AG04450 (cell line): ENCODE results near the gene EXOC1. TPM values are rescaled to one million over a fixed set of nuclear protein-coding genes. Genes with fewer than 3 reads are reported as not detected.

Source experiments
- CTCF ChIA-PET: fragments of 300-600, 350-600 bp; formaldehyde crosslinking; extraction: SDS; loops from one replicate; lab custom pipeline; 2022; ENCODE audit warnings: antibody characterized with exemption, inconsistent platforms; lab: Charles Lee
- POLR2A ChIA-PET: fragments of 350-600 bp; formaldehyde crosslinking; extraction: SDS; loops from one replicate; lab custom pipeline; 2021; ENCODE audit warnings: antibody characterized with exemption, inconsistent platforms; lab: Yijun Ruan, JAX
- DNase-seq: peaks from one replicate; pipeline ENCODE4 v3.0.0-alpha.2; 2011; ENCODE audit warnings: low read depth, low spot score
- H3K27ac ChIP-seq: one replicate; pipeline ENCODE4 v1.5.1; 2012; ENCODE audit warnings: low read depth, low read length, control low read depth
- H3K27me3 ChIP-seq: one replicate; pipeline ENCODE4 v1.6.0; 2012; ENCODE audit warnings: low read length; ENCODE audit not compliant: control insufficient read depth, insufficient read depth
- H3K4me3 ChIP-seq: 2 replicates; pipeline ENCODE4 v1.5.1; 2011; ENCODE audit warnings: mild to moderate bottlenecking, low read depth, low read length, control low read depth
- H3K9me3 ChIP-seq: 2 replicates; pipeline ENCODE4 v1.5.1; 2012; ENCODE audit warnings: low read length; ENCODE audit not compliant: control insufficient read depth, insufficient read depth
- CTCF ChIP-seq: IDR thresholded peaks from 2 replicates; pipeline ENCODE4 v1.5.1; 2011; ENCODE audit warnings: low read depth, low read length, control low read depth, inconsistent platforms
- polyA plus RNA-seq: library from polyadenylated mRNA; depleted of rRNA; stranded (reverse); fragments of >200 nt; gene quantifications from 2 replicates; pipeline ENCODE4 v1.2.3, GENCODE V29; 2011

Gene EXOC1
- polyA plus RNA-seq, 1 experiment, result 35.2 TPM

GRCh38 chr4:55884093-55884850, 30.8 kb downstream of the EXOC1 start:
- ChIA-PET CTCF (no interaction called here), POLR2A (no interaction called here)

GRCh38 chr4:55884851-55885219, 31.4 kb downstream of the EXOC1 start:
- DNase-seq, result no peak
- CTCF ChIA-PET, result no interaction called here
- H3K4me3 ChIP-seq, result no peak overlapping the region
- H3K27me3 ChIP-seq, result no peaks in the 10 kb centered on the region
- no peak for TF ChIP-seq CTCF
- no peaks in the 10 kb centered on the region for H3K9me3 ChIP-seq
- POLR2A ChIA-PET, result no interaction called here
- H3K27ac ChIP-seq, result no peak overlapping the region

More at GRCh38 chr4:55884093-55884850, 30.8 kb downstream of the EXOC1 start:
- DNase-seq, result no peak
- Histone ChIP-seq H3K27me3 (no peaks in the 10 kb centered on the region), H3K9me3 (no peaks in the 10 kb centered on the region), H3K27ac (no peak overlapping the region), H3K4me3 (no peak overlapping the region)
- TF ChIP-seq CTCF, result no peak

- CTCF ChIA-PET, result interaction anchor here (0.6 to 1.6 kb wide), 4 partner anchors 20 to 134 kb away, joined by 3 to 4 read pairs (median 3); no protein-coding TSS in a partner anchor
- H3K4me3 ChIP-seq, result no peak overlapping the region
- POLR2A ChIA-PET, result no interaction called here
Observed at GRCh38 chr4:55887594-55887993, 34.1 kb downstream of the EXOC1 start.

GRCh38 chr4:55892156-55892555, 38.7 kb downstream of the EXOC1 start:
- no peak for DNase-seq
- CTCF ChIA-PET, result interaction anchor here (1.9 kb wide), 1 partner anchor 25 kb away, joined by 7 read pairs; no protein-coding TSS in a partner anchor
- no peaks in the 10 kb centered on the region for H3K27me3 ChIP-seq
- POLR2A ChIA-PET, result no interaction called here
- H3K4me3 ChIP-seq, result no peak overlapping the region
- no peak overlapping the region for H3K27ac ChIP-seq
- TF ChIP-seq CTCF, result no peak
- H3K9me3 ChIP-seq, result no peaks in the 10 kb centered on the region

More at GRCh38 chr4:55887594-55887993, 34.1 kb downstream of the EXOC1 start:
- no peak for TF ChIP-seq CTCF
- H3K9me3 ChIP-seq, result no peaks in the 10 kb centered on the region
- DNase-seq, result no peak
- no peaks in the 10 kb centered on the region for H3K27me3 ChIP-seq
- no peak overlapping the region for H3K27ac ChIP-seq

GRCh38 chr4:55896622-55897021, 43.2 kb downstream of the EXOC1 start:
- H3K27ac ChIP-seq, result no peak overlapping the region
- POLR2A ChIA-PET, result no interaction called here

More at GRCh38 chr4:55896622-55897021, 43.2 kb downstream of the EXOC1 start:
- no peak for DNase-seq
- TF ChIP-seq CTCF, result no peak
- CTCF ChIA-PET, result interaction anchor here (1.4 kb wide), 1 partner anchor 29 kb away, joined by 3 read pairs; no protein-coding TSS in a partner anchor
- H3K4me3 ChIP-seq, result no peak overlapping the region
- no peaks in the 10 kb centered on the region for H3K9me3 ChIP-seq
- no peaks in the 10 kb centered on the region for H3K27me3 ChIP-seq
